SIG-M5 treated with dmso at 0.1 percent for 504 hours (cell line): ENCODE data around the gene ALLC.
"Not testable (repeated sequence)": the region's sequence is repeated elsewhere in the genome, so short reads cannot be mapped to it uniquely, and the experiment has no call there.

Source experiments
- DNase-seq: peaks from one replicate; lab custom pipeline; 2025; ENCODE audit not compliant: unreplicated experiment; lab: John Stamatoyannopoulos, UW

The ALLC gene

DNA sequence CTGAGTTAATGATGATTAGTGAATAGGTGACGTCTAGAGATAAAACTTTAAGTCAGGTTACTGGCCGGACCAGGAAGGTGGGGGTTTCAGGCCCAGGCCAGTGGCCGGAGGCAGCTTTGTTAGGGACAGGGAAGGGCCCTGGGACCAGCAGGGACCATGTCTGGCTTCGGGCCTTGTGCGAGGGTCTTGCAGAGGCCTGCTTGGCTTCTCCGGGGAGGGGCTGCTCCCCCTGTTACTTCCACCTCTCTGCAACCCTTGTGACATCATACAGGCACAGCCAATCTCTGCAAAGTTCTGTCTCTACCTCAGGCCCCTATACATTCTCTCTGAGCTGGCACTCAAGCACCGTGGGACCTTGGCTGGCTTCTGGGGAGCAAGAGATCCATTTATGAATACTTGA lies at the start of gene ALLC:
Gene ALLC, plus strand, starts transcription at position 320 of the 400 bp plus-strand sequence. CDS start 12,958 bp downstream, outside the sequence.
- DNase-seq, result no peak

DNA sequence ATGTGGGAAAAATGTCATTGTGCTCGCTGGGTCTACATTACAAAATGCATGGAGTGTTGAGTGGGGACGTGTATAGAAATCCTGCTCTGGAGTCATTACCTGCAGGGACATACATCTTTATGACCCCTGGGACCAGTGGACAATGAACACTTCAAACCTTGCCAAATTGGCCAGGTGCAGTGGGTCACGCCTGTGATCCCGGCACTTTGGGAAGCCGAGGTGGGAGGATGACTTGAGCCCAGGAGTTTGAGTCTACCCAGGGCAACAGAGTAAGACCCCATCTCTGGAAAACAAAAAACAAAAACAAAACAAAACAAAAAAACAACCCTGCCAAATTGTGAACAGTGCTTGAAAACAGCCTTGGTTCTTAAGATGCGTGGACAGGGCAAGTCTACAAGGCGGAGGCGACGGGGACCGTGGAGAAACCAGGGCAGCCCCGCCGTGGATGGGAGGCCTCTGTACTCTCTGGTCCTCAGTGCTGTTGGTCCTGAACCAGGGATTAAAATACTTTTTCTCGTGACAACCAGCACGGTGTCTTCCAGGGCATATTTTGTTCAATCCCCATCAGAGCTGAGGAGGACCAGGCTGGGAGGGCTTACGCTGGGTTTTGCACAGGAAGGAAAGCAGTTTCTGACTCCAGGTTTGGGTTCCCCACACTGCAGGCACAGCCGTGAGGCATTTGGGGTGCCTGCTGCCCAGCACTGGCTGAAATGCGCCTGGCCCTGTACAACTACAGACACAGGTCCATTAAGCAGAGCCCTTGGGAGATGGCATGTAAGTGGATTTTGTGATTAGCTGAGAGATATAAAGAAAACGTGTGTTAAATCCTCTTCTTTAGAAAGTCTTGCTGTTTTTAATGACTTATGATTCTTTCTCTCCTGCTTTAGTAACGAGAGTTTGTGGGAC lies 49.4 kb upstream of the ALLC start:
- DNase-seq, result no peak

DNA sequence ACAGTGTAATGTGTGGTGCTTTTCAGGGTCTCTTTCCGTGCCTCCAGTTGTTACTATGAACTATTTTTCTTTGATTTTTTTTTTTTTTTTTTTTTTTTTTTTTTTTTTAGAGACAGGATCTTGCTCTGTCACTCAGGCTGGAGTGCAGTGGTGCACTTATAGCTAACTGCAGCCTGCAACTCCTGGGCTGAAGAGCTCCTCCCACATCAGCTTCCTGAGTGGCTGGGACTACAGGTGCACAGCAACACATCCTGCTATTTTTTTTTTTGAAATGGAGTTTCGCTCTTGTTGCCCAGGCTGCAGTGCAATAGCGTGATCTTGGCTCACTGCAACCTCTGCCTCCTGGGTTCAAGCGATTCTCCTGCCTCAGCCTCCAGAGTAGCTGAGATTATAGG lies 48.7 kb upstream of the ALLC start:
- not testable (repeated sequence) for DNase-seq

DNA sequence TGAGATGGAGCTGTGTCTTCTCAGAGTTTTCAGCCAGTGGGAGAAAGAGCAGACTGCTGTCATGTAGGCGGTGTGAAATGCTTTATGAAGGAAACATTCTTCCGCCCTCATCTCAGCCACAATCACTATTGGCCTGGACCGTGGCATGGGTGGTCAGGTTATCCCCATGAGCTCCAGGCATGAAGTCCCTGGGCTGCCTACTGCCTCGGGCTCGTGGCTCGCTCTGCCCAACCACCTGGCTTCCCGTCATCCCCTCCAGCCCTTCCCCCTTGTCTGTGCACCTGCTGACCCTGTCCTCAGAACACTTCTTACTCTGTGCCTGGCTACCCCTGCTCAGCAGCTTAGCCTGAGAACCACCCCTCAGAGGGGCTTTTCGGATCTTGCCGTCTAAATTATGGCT lies 47.6 kb upstream of the ALLC start:
- no peak for DNase-seq

DNA sequence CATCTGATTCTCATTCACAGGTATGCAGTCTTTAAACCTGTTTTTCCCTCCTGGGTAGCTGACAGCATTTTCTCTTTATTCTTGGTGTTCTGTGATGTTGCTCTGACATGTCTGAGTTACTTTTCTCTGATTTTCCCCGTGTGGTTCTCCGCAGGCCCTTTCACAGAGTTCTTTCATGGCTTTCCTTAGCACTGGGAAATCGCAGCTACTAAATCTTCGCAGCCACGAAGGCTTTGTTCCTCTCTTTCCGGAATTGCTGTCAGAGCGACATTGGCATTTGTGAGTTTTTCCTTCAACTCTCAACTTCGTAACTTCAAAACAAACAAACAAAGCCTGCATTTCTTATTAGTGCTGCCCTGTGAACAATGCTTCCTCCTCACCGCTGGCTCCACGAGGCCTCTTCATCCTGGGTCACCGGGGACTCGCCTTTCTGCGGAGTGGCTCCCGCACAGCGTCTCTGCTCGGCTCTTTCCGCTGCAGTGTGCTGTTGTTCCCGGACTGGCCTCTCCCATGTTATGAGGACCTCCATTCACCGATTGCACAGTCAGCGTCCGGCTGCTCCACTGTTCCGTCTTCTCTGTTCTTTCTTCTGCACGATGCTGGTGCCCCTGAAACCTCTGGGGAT lies 47.0 kb upstream of the ALLC start:
- DNase-seq, result no peak

DNA sequence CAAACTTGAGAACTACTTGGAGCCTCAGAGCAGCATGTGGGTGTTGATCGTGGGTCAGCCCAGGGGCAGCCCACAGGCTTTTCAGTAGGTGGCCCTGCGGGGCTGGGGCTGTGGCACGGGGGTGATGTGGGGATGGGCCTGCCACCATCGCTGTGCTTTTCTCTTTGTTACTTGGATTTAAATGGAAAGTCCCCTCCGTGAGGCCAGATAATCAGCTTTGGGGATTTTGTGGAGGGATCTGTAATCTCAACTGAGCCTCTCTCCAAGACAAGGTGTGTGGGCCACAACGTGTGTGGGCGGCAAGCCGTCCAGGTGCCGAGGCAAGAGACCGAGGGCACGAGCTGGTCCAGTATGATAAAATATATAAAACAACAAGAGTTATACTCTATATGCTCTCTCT lies 46.4 kb upstream of the ALLC start:
- DNase-seq, result no peak

DNA sequence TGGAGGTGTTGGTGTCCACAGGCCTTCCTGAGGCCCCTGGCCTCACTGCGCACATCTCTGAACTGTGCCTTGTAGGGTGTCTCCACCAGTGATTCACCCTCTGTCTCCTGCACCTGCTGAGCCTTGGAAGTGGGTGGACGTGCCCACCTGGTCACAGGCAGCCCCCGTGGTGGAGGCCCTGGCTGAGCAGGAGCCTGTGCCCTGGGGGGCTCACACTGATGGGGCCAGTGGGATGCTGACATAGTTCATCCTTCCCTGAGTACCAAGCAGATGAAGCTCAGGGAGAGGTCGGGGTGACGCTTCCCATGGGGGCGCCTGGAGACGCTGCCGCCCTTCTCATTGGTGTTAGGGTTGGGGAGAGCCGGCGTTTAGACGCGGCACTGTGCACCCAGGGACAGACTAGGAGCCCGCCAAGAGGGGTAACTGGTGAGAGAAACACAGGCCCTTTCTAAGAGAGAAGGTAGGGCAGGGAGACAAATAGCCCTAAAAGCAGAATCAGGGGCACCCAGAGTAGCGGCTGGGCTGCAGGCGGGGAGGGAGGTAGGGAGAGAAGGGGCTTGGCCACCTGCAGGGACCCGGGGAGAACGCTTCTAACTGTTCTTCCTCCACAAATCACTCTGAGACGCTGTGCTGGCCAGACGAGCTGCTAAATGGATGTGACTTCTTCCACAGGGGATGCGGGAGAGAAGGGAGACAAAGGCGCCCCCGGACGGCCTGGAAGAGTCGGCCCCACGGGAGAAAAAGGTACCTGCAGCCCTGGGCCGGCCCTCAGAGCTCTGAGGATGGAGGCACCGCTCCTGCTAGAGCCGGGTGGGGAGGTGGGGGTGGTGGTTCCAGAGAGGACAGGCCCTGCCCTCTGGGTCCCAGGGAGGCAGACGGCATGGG lies 45.1 kb upstream of the ALLC start:
- no peak for DNase-seq

DNA sequence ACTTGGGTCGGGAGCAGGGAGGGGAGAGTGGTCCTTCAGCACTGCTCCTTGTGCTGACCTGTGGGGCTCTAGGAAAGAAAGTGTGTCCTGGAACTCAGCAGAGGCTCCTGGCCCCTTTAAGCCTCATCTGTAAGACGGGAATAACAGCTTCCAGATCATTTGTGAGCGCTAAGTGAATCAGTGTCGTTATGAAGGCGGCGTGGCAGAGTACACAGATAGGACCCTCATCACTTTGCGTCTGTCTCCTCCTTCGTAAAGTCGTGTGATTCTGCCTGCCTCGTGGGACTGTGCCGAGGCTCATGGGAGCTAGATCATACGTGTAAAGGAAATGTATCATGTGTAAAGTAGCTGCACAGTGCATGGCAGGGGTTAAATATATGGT lies 44.5 kb upstream of the ALLC start:
- no peak for DNase-seq

DNA sequence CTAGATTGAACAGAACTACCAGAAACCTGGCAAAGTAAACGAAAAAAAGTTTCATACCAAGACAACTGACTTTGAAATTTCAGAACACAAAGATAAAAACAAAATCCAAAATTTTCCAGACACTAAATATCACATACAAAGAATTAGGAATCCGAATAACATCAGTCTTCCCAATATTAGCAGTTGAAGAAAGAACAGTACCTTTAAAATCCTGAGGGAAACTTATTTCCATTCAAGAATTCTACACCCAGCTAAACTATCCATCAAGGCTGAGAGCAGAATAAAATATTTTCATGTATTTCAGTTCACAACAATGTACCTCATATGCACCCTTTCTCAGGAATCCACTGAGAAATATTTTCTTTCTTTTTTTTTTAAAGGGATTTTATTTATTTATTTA lies 43.3 kb upstream of the ALLC start:
- DNase-seq, result not testable (repeated sequence)

DNA sequence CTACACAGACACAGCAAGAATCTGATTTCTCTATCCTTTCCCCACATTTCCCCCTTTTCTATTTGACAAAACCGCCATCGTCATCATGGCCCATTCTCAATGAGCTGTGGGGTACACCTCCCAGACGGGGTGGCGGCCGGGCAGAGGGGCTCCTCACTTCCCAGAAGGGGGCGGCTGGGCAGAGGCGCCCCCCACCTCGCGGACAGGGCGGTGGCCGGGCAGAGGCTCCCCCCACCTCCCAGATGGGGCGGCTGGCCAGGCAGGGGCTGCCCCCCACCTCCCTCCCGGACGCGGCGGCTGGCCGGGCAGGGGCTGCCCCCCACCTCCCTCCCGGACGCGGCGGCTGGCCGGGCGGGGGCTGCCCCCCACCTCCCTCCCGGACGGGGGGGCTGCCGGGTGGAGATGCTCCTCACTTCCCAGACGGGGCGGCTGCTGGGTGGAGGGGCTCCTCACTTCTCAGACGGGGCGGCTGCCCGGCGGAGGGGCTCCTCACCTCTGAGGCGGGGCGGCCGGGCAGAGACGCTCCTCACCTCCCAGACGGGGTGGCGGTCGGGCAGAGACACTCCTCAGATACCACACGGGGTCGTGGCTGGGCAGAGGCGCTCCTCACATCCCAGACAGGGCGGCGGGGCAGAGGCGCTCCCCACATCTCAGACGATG lies 42.3 kb upstream of the ALLC start:
- DNase-seq, result not testable (repeated sequence)

DNA sequence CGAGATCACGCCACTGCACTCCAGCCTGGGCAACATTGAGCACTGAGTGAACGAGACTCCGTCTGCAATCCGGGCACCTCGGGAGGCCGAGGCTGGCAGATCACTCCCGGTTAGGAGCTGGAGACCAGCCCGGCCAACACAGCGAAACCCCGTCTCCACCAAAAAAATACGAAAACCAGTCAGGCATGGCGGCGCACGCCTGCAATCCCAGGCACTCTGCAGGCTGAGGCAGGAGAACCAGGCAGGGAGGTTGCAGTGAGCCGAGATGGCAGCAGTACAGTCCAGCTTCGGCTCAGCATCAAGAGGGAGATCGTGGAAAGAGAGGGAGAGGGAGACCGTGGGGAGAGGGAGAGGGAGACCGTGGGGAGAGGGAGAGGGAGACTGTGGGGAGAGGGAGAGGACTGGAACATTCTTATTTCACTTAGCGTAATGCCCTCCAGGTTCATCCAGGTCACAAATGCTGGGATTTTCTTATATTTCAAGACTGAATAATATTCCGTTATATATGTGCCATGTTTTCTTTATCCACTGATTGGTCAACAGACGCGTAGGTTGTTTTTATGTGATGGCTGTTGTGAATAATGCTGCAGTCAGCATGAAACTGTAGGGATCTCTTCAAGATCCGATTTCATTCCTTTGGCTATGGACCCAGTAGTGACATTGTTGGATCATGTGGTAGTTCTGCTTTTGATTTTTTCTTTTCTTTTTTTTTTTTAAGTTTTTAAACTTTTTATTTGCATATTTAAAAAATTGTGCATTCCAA lies 41.4 kb upstream of the ALLC start:
- not testable (repeated sequence) for DNase-seq

DNA sequence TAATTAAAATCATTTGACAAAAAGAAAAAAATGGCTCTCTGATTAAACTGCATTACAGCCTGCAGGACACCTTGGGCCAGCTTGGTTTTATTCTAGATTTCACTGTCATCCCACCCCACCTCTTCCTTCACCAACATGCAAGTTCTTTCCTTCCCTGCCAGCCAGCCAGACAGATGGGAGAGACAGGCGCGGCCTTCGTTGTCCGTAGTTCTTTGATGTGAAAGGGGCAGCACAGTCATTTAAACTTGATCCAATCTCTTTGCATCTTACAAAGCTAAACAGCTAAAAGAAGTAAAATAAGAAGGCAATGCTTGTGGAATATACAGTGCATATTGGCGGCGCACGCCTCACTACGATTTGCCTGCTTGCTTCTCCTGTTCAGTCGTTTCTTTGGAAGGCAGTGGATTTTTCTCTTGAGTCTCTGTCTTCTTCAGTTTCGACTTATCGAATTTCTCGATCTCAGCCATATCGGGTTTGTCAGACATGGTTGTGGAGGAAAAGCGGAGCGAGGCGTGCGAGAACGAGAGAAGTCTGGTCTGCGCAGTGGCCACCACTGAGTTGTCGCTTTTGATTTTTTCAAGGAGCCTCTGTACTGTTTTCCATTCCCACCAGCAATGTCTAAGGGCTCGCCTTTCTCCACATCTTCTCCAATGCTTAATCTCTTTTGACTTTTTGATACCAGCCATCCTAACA lies 40.7 kb upstream of the ALLC start:
- DNase-seq, result no peak

DNA sequence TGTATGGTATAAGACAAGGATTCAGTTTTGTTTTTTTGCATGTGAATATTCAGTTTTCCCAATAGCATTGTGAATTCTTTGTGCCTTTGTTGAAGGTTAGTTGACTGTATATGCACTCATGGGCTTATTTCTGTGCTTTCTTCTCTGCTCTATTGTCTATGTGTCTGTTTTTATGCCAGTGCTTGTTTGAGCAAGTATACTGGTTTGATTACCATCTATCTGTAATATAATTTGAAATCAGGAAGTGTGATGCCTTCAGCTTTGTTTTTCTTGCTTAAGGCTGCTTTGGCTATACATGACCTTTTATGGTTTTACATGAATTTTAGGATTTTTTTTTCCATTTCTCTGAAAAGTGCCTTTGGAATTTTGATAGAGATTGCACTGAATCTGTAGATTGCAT lies 39.6 kb upstream of the ALLC start:
- DNase-seq, result no peak

DNA sequence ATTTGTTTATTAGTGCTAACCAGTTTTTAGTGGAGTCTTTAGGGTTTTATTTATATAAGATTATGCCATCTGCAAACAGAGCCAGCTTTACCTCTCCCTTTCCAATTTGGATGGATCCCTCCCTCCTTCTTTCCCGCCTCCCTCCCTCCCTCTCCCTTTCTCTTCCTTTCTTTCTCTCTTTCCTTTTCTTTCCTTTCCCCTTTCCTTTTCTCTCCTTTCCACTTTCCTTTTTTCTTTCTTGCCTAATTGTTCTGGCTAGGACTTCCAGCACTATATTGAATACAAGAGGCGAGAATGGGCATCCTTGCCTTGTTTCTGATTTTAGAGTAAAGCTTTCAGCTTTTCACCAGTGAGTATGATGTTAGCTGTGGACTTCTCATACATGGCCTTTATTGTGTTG lies 39.0 kb upstream of the ALLC start:
- no peak for DNase-seq

DNA sequence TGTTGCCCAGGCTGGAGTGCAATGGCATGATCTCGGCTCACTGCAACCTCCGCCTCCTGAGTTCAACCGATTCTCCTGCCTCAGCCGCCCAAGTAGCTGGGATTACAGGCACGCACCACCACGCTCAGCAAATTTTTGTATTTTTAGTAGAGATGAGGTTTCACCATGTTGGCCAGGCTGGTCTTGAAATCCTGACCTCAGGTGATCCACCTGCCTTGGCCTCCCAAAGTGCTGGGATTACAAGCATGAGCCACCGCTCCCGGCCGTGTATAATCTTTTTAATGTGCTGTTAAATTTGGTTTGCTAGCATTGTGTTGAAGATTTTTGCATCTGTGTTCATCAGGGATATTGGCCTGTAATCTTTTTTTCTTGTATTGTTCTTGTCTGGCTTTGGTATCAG lies 38.3 kb upstream of the ALLC start:
- not testable (repeated sequence) for DNase-seq

DNA sequence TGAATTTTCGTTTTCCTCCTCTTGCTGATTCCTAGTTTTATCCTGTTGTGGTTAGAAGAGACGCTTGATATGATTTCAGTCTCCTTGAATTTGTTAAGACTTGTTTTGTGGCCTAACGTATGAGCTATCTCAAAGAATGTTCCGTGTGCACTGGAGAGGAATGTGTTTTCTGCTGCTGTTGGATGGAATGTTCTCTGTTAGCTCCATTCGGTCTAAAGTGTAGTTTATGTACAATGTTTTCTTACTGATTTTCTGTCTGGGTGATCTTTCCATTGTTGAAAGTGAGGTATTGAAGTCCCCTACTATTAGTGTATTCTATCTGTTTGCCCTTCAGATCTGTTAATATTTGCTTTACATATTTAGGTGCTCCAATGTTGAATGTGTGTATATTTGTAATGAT lies 37.2 kb upstream of the ALLC start:
- DNase-seq, result no peak

DNA sequence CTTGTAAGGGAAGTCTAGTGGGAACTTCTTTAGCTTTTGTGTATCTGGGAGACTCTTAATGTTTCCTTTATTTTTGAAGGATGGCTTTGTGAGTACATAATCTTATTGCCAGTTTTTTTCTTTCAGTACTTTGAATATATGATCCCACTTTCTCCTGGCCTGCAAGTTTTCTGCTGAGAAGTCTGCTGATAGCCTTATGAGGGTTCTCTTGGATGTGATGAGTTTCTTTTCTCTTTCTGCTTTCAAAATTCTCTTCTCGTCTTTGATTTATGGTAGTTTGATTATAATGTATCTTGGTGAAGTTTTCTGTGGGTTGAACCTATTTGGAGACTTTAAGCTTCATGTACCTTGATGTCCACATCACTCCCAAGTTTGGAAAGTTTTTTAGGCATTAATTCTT lies 35.0 kb upstream of the ALLC start:
- DNase-seq, result no peak

DNA sequence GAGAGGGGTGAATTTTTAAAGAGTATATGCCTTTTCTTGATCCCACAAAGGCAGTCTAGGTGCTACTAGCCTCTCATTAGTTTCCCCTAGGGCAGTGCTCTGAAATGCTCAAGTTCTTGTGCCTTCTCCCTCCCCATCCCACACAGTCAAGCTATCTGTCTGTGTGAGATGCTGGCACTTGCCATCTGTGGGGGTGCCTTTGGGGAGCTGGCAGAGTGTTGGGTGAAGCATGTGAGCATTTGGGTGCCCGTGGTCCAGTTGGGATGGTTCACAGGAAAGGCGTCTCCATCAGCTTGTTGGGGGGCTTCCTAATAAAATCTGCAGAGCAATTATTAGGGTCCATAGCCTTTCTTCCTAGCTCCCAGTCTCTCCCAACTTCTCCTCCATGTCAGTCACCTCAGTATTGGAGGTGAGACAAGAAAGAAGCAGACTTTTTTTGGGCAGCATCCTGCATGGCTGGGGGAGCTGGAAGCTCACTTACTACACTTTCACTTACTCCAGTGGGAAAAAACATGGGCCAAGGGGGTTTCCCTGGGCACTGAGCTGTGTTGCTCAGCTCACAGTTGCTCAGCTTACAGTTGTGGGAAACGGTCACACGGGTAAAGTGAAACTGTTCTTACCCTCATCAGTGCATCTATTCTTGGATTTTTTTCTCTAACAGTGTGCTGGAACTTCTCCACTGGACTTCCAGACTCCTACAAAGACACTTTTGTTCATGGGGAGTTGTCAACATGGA lies 33.8 kb upstream of the ALLC start:
- no peak for DNase-seq

DNA sequence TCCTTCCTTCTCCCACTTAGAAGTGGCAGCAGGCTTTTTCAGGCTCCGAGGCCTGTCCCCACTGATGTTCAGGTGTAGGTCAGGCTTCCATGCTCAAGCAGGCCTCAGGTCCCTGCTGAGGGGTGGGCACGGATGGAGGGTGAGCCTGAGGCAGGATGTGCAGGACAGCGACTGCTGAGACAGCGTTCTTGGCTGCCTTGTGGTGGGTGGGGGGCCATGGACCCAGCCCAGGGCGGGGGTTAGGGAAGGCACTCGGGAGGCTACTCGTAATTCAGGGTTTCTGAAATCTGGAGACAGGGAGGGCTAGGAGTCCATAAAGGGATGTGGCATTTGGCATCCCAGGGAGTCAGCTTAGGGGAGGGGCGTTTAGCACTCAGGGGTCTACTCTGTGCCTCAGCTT lies 32.8 kb upstream of the ALLC start:
- DNase-seq, result no peak
